ENCODE measurements around the gene APCDD1L. TPM values are rescaled to one million over a fixed set of nuclear protein-coding genes. Genes with fewer than 3 reads are reported as not detected.

APCDD1L gene
- total RNA-seq, 1 experiment from 2014 or later, result 2.4 TPM

DNA sequence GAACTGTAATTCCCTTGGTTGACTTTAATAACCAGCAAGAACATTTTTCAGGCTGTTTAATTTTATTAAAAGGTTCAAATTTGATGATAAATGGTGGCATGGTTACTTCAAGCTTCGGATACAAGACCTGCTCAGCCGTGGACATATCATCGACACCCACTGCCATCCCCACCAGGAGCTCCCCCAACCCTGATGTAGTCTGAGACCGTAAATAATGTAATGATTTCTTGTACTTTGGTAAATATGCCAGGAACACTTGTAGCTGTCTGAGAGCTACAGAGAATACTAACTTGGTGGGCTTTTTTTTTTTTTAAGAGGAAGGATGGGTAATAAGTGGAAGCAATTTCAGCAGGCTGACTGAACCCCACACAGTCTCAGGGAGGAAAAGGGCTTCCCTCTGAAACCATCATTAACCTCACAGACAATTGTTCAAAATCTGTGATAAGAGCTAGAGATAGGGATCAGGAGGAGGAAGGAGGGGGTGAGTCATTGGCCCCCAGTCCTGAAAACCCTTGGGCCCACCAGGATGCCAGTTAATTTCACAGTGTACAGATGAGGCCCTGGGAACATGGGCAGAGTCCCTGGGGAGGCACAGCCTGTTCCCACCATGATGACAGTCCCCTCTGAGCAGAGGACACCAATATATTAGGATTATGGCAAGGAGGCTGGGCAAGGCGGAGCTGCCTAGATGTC is 56.0 kb downstream of the APCDD1L start:
- Mint-ChIP-seq H3K4me3 (no peak overlapping the region), H3K27ac (no peak overlapping the region), H3K9me3 (peaks cover 15% of the 10 kb centered on the region), H3K36me3 (peaks cover 12% of the 10 kb centered on the region), H3K27me3 (ENCODE audit: low read depth) (no peaks in the 10 kb centered on the region), H3K4me1 (peaks cover 10% of the 10 kb centered on the region)
- TF ChIP-seq TEAD4 (CRISPR knock-in tag; IDR thresholded peaks at IDR 0.05) (no peak), NR3C1 (CRISPR knock-in tag; conservative IDR thresholded peaks at IDR 0.05; ENCODE audit: low read depth) (no peak), HMGA2 (CRISPR knock-in tag; IDR thresholded peaks at IDR 0.05) (no peak), KAT7 (CRISPR knock-in tag; IDR thresholded peaks at IDR 0.05; ENCODE audit: borderline replicate concordance) (no peak), ESRRA (CRISPR knock-in tag; IDR thresholded peaks at IDR 0.05; ENCODE audit: borderline replicate concordance) (no peak), SMAD4 (CRISPR knock-in tag; IDR thresholded peaks at IDR 0.05) (no peak), TEAD1 (CRISPR knock-in tag; IDR thresholded peaks at IDR 0.05) (no peak), TCF7 (CRISPR knock-in tag; IDR thresholded peaks at IDR 0.05; ENCODE audit: low read depth) (no peak), ELF4 (CRISPR knock-in tag; IDR thresholded peaks at IDR 0.05; ENCODE audit: low read depth) (no peak), RELA (CRISPR knock-in tag; IDR thresholded peaks at IDR 0.05; ENCODE audit: borderline replicate concordance) (no peak), ZNF317 (CRISPR knock-in tag; IDR thresholded peaks at IDR 0.05; ENCODE audit: borderline replicate concordance, low read depth) (no peak), ZNF138 (CRISPR knock-in tag; conservative IDR thresholded peaks at IDR 0.05) (no peak), ZNF219 (CRISPR knock-in tag; IDR thresholded peaks at IDR 0.05; ENCODE audit: borderline replicate concordance) (no peak)
- TF ChIP-seq, protein P1, sequence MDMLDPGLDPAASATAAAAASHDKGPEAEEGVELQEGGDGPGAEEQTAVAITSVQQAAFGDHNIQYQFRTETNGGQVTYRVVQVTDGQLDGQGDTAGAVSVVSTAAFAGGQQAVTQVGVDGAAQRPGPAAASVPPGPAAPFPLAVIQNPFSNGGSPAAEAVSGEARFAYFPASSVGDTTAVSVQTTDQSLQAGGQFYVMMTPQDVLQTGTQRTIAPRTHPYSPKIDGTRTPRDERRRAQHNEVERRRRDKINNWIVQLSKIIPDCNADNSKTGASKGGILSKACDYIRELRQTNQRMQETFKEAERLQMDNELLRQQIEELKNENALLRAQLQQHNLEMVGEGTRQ (CRISPR knock-in tag; IDR thresholded peaks at IDR 0.05), result no peak
- TF ChIP-seq, protein P2, sequence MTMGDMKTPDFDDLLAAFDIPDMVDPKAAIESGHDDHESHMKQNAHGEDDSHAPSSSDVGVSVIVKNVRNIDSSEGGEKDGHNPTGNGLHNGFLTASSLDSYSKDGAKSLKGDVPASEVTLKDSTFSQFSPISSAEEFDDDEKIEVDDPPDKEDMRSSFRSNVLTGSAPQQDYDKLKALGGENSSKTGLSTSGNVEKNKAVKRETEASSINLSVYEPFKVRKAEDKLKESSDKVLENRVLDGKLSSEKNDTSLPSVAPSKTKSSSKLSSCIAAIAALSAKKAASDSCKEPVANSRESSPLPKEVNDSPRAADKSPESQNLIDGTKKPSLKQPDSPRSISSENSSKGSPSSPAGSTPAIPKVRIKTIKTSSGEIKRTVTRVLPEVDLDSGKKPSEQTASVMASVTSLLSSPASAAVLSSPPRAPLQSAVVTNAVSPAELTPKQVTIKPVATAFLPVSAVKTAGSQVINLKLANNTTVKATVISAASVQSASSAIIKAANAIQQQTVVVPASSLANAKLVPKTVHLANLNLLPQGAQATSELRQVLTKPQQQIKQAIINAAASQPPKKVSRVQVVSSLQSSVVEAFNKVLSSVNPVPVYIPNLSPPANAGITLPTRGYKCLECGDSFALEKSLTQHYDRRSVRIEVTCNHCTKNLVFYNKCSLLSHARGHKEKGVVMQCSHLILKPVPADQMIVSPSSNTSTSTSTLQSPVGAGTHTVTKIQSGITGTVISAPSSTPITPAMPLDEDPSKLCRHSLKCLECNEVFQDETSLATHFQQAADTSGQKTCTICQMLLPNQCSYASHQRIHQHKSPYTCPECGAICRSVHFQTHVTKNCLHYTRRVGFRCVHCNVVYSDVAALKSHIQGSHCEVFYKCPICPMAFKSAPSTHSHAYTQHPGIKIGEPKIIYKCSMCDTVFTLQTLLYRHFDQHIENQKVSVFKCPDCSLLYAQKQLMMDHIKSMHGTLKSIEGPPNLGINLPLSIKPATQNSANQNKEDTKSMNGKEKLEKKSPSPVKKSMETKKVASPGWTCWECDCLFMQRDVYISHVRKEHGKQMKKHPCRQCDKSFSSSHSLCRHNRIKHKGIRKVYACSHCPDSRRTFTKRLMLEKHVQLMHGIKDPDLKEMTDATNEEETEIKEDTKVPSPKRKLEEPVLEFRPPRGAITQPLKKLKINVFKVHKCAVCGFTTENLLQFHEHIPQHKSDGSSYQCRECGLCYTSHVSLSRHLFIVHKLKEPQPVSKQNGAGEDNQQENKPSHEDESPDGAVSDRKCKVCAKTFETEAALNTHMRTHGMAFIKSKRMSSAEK (CRISPR knock-in tag; IDR thresholded peaks at IDR 0.05; ENCODE audit: borderline replicate concordance), result no peak
- TF ChIP-seq, protein P3, sequence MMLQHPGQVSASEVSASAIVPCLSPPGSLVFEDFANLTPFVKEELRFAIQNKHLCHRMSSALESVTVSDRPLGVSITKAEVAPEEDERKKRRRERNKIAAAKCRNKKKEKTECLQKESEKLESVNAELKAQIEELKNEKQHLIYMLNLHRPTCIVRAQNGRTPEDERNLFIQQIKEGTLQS (CRISPR knock-in tag; conservative IDR thresholded peaks at IDR 0.05), result no peak
- TF ChIP-seq, protein P4, sequence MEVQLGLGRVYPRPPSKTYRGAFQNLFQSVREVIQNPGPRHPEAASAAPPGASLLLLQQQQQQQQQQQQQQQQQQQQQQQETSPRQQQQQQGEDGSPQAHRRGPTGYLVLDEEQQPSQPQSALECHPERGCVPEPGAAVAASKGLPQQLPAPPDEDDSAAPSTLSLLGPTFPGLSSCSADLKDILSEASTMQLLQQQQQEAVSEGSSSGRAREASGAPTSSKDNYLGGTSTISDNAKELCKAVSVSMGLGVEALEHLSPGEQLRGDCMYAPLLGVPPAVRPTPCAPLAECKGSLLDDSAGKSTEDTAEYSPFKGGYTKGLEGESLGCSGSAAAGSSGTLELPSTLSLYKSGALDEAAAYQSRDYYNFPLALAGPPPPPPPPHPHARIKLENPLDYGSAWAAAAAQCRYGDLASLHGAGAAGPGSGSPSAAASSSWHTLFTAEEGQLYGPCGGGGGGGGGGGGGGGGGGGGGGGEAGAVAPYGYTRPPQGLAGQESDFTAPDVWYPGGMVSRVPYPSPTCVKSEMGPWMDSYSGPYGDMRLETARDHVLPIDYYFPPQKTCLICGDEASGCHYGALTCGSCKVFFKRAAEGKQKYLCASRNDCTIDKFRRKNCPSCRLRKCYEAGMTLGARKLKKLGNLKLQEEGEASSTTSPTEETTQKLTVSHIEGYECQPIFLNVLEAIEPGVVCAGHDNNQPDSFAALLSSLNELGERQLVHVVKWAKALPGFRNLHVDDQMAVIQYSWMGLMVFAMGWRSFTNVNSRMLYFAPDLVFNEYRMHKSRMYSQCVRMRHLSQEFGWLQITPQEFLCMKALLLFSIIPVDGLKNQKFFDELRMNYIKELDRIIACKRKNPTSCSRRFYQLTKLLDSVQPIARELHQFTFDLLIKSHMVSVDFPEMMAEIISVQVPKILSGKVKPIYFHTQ (CRISPR knock-in tag; IDR thresholded peaks at IDR 0.05), result no peak
- TF ChIP-seq, protein P5, sequence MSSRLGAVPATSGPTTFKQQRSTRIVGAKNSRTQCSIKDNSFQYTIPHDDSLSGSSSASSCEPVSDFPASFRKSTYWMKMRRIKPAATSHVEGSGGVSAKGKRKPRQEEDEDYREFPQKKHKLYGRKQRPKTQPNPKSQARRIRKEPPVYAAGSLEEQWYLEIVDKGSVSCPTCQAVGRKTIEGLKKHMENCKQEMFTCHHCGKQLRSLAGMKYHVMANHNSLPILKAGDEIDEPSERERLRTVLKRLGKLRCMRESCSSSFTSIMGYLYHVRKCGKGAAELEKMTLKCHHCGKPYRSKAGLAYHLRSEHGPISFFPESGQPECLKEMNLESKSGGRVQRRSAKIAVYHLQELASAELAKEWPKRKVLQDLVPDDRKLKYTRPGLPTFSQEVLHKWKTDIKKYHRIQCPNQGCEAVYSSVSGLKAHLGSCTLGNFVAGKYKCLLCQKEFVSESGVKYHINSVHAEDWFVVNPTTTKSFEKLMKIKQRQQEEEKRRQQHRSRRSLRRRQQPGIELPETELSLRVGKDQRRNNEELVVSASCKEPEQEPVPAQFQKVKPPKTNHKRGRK (CRISPR knock-in tag; IDR thresholded peaks at IDR 0.05; ENCODE audit: borderline replicate concordance), result no peak
- TF ChIP-seq, protein P6, sequence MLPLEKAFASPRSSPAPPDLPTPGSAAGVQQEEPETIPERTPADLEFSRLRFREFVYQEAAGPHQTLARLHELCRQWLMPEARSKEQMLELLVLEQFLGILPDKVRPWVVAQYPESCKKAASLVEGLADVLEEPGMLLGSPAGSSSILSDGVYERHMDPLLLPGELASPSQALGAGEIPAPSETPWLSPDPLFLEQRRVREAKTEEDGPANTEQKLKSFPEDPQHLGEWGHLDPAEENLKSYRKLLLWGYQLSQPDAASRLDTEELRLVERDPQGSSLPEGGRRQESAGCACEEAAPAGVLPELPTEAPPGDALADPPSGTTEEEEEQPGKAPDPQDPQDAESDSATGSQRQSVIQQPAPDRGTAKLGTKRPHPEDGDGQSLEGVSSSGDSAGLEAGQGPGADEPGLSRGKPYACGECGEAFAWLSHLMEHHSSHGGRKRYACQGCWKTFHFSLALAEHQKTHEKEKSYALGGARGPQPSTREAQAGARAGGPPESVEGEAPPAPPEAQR (CRISPR knock-in tag; IDR thresholded peaks at IDR 0.05), result no peak
- ATAC-seq (no peak), DNase-seq (ENCODE audit: low spot score) (no peak)
- POLR2A ChIA-PET, result no interaction called here
- CTCF ChIA-PET, result interaction anchor here (0.6 to 1.8 kb wide), 4 partner anchors 11 to 481 kb away, joined by 3 to 5 read pairs (median 4); no protein-coding TSS in a partner anchor
